HS-5 (cell line): ENCODE results near the gene BHMT2.
A peak's percentile ranks its signal among the peaks of the same experiment; 100 is the strongest.

Source experiments
- DNase-seq: peaks from one replicate; pipeline ENCODE4 v3.0.0-alpha.2; 2012; ENCODE audit warnings: low read depth

BHMT2 gene

GRCh38 chr5:79120221-79120620 is 50.7 kb downstream of the BHMT2 start:
- DNase-seq: no peak

DNA sequence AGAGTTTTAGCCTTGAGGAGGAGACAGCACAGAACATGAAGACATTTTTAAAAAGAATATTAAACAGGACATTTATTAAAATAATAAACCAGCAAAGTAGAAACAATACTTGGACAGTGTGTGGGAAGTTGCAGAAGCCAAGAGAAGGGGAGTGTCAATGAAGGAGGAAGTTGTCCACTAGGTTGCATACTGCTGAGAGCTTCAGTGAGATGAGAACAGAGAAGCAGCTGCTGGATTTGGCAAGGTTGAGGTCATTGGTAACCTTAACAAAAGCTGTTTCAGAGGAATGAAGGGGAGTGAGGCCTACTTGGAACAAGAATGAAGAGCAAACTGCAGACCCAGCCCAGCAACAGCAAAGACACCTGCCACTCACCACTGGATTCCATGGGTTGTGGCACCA is 53.4 kb downstream of the BHMT2 start:
- no peak for DNase-seq

GRCh38 chr5:79124607-79125006 is 55.0 kb downstream of the BHMT2 start:
- no peak for DNase-seq

- DNase-seq: no peak
Observed at GRCh38 chr5:79130781-79131180, 61.2 kb downstream of the BHMT2 start.

GRCh38 chr5:79133121-79133656 is 63.6 kb downstream of the BHMT2 start:
- DNase-seq: peak; percentile 49

GRCh38 chr5:79133657-79134451 is 64.3 kb downstream of the BHMT2 start:
- peak; percentile 81 for DNase-seq

GRCh38 chr5:79135790-79136553 is 66.4 kb downstream of the BHMT2 start:
- no peak for DNase-seq

DNA sequence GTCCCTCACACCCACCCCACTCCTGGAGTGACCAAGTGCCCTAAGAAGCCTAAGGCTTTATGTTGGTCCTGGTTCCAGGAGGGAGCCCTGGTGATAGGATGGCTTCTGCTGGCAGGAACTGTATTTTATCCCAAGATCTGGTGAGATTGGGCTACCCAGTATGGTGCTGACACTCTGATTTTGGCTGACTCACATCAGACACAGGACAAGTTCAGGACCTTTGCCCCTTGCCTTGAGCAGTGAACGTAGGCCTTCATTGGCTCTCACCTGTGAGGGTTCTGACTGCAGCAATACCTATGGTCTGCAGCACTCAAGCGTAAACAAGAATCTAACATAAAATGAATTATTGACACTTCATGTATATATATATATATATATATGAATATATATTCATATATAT is 67.1 kb downstream of the BHMT2 start:
- DNase-seq: no peak
